Upper lobe of right lung (tissue), 1 donor: ENCODE results near the gene SUSD4. TPM values are rescaled to one million over a fixed set of nuclear protein-coding genes. Genes with fewer than 3 reads are reported as not detected.

Experiments used
- ATAC-seq: fragments of 200-7000 bp; cut with Tn5 transposase; one replicate; pipeline ENCODE4 v1.9.1; 2020; ENCODE audit warnings: mild to moderate bottlenecking, moderate library complexity
- DNase-seq: peaks from one replicate; pipeline ENCODE4 v3.0.0-alpha.2; 2020
- H3K27ac ChIP-seq: fragments of 200-600 bp; one replicate; pipeline ENCODE4 v1.8.0; 2022
- H3K27me3 ChIP-seq: fragments of 200-600 bp; one replicate; pipeline ENCODE4 v1.8.0; 2022; ENCODE audit warnings: mild to moderate bottlenecking
- H3K36me3 ChIP-seq: fragments of 200-600 bp; one replicate; pipeline ENCODE4 v1.8.0; 2022
- H3K4me1 ChIP-seq: fragments of 200-600 bp; one replicate; pipeline ENCODE4 v1.8.0; 2022
- H3K4me3 ChIP-seq: fragments of 200-600 bp; one replicate; pipeline ENCODE4 v1.8.0; 2022; ENCODE audit warnings: mild to moderate bottlenecking
- H3K9me3 ChIP-seq: fragments of 200-600 bp; one replicate; pipeline ENCODE4 v1.8.0; 2022
- intact Hi-C: fragments of 100-400 bp; cut with DNase I; formaldehyde crosslinking; loops from one replicate; pipeline ENCODE4 v1.11.0; 2022
- total RNA-seq: library from RNA; stranded (reverse); fragmentation: NEBNext Ultra II Directional; extraction: Animal tissue kit (Norgen Biotek cat#: 25700); gene quantifications from one replicate; pipeline ENCODE4 v1.2.1, GENCODE V29; 2021
- TF ChIP-seq, protein P1 (sequence below): fragments of 200-600 bp; IDR thresholded peaks from one replicate; pipeline ENCODE4 v1.8.0; 2022; ENCODE audit warnings: antibody characterized with exemption
- donor health status: DM: no; HTN: yes; CAD: no; lungs with severe emphysema.

Gene SUSD4
- total RNA-seq, 1 donor from 2014 or later = 2.2 TPM

DNA sequence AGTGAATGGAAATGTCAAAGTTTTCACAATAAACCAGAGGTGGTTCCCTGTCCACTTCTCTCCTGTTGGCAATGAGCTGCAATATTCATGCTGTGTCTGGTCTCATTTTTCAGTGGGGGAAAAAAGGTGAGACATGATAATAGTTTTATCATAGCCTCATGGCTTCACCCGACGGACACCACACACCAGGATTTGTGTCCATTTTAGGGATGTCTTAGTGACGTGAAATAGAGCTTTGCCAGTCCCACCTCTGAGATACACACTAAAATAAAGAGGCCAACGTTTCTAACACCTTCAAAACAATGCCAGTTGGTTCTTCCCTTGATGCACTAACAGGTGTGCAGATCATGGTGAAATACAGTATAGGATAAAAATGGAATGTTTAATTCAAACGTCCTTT is 129.4 kb downstream of the SUSD4 start:
- Histone ChIP-seq H3K4me3 (no peak overlapping the region), H3K9me3 (no peaks in the 10 kb centered on the region), H3K4me1 (no peaks in the 10 kb centered on the region), H3K27me3 (no peaks in the 10 kb centered on the region), H3K27ac (no peak overlapping the region), H3K36me3 (no peaks in the 10 kb centered on the region)
- TF ChIP-seq, protein P1, sequence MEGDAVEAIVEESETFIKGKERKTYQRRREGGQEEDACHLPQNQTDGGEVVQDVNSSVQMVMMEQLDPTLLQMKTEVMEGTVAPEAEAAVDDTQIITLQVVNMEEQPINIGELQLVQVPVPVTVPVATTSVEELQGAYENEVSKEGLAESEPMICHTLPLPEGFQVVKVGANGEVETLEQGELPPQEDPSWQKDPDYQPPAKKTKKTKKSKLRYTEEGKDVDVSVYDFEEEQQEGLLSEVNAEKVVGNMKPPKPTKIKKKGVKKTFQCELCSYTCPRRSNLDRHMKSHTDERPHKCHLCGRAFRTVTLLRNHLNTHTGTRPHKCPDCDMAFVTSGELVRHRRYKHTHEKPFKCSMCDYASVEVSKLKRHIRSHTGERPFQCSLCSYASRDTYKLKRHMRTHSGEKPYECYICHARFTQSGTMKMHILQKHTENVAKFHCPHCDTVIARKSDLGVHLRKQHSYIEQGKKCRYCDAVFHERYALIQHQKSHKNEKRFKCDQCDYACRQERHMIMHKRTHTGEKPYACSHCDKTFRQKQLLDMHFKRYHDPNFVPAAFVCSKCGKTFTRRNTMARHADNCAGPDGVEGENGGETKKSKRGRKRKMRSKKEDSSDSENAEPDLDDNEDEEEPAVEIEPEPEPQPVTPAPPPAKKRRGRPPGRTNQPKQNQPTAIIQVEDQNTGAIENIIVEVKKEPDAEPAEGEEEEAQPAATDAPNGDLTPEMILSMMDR = no peak
- DNase-seq (no peak), ATAC-seq (no peak)
- intact Hi-C loops = no loop called here

DNA sequence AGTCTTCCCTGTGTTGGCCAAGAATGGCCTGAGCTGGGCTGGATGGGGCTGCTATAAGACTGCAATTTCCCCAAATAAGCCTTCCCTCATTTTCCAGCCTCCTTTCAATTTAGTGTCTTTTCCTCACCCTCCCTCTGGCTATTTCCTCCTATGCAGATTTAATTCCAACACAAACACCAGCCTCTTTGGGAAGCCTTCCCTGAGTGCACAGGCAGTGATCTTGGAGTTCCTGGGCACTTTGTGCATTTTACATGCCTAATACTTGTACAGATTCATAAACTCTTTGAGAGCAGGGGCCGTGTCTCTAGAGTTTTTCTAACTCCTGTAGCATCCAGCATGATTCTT is 129.8 kb downstream of the SUSD4 start:
- no peak overlapping the region for H3K4me3 ChIP-seq
- TF ChIP-seq, protein P1 = no peak
- H3K27me3 ChIP-seq = no peaks in the 10 kb centered on the region
- H3K4me1 ChIP-seq = no peaks in the 10 kb centered on the region
- ATAC-seq (no peak), DNase-seq (no peak)
- H3K9me3 ChIP-seq = no peaks in the 10 kb centered on the region
- intact Hi-C loops = no loop called here
- no peak overlapping the region for H3K27ac ChIP-seq
- no peaks in the 10 kb centered on the region for H3K36me3 ChIP-seq

DNA sequence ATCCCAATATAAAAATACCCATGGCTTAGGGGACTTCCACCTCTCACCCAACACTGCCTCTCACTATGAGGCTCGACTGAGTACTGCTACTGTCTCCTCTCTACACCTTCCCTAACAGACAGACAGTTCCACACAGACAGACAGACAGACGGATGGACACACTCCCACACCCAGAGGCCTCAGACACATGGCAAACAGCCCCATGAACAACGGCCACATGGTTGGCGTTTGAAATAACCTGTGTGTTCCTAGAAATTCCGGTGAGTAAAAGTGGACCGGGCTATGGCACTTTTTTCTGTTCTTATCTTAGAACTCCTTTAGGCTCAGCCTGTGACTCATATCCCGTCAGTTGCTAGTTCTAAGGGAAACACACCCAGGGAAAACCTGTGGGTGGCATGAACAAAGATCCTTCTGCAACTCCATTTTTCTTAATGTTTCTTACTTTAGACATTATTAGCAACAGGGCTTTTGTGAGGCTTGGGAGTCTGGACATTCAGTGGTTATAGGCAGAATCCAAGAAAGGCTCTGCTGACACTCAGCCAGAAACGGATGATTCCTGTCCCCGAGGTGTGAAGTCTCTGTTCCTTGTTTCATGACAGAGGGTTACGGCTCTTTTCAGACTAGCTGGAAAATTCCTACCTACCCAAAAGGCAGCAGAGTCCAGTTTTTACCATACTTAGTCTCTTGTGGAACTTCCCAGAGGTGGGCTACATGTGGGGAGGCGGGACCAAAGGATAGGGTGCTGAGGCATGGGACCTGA is 130.4 kb downstream of the SUSD4 start:
- intact Hi-C loops = no loop called here

DNA sequence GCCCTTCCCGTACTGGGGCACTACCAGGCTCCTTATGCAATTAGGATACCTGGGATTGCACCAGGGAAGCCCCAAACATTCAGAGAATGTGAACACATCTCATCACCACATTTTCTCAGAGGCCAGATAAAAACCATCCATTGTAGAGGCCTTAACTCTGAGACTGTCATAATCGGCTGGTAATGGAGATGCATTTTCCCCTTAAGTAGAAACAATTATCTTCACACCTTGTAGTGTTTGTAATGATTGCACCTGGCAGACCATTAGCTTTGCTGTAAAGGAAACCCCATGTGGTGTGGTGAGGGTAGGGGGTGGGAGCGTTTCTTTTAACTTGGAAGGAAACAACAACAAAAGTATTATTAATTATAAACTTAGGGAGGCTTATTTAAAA is 131.0 kb downstream of the SUSD4 start:
- intact Hi-C loops = no loop called here
- Histone ChIP-seq H3K4me3 (no peak overlapping the region), H3K27me3 (no peaks in the 10 kb centered on the region), H3K27ac (no peak overlapping the region), H3K9me3 (no peaks in the 10 kb centered on the region), H3K36me3 (no peaks in the 10 kb centered on the region), H3K4me1 (no peaks in the 10 kb centered on the region)
- no peak for ATAC-seq
- TF ChIP-seq, protein P1 = no peak
- no peak for DNase-seq

More for the DNA sequence above, 130.4 kb downstream of the SUSD4 start:
- Histone ChIP-seq H3K4me3 (no peak overlapping the region), H3K27ac (no peak overlapping the region), H3K9me3 (no peaks in the 10 kb centered on the region), H3K36me3 (no peaks in the 10 kb centered on the region), H3K27me3 (no peaks in the 10 kb centered on the region), H3K4me1 (no peaks in the 10 kb centered on the region)
- TF ChIP-seq, protein P1 = no peak
- DNase-seq (no peak), ATAC-seq (peak; percentile 63)

DNA sequence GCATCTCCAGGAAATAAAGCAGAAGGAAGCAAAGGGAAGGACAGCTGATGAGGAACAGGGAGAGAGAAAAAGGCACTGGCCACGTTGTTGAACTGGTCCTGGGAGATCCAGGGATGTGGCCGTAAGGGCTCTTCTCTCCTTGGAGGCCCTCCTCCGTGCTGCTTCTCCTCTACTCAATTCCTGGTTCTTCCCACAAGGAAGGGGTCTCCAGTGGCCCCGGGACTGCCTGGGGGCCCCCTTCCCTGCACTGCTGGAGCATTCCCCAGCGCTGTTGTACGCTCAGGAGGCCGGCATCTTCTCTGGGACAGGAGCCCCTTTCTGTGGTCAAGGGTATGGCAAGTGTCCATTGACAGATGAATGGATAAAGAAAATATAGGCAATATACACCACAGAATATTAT is 132.4 kb downstream of the SUSD4 start:
- Histone ChIP-seq H3K9me3 (no peaks in the 10 kb centered on the region), H3K27me3 (no peaks in the 10 kb centered on the region), H3K4me1 (no peaks in the 10 kb centered on the region), H3K27ac (no peak overlapping the region), H3K4me3 (no peak overlapping the region), H3K36me3 (no peaks in the 10 kb centered on the region)
- intact Hi-C loops = no loop called here
- ATAC-seq = no peak
- DNase-seq = no peak
- TF ChIP-seq, protein P1 = no peak
